HUDEP-2 (cell line): ENCODE measurements around the gene CA9.
A peak's percentile ranks its signal among the peaks of the same experiment; 100 is the strongest.

Experiments used
- DNase-seq, 76 experiments: peaks; one replicate each; lab custom pipeline; 2025; ENCODE audit not compliant: unreplicated experiment in 76 of 76; lab: John Stamatoyannopoulos, UW

The CA9 gene

GRCh38 chr9:35674025-35674361 is 265 bp downstream of the CA9 start:
- no peak for DNase-seq

DNA sequence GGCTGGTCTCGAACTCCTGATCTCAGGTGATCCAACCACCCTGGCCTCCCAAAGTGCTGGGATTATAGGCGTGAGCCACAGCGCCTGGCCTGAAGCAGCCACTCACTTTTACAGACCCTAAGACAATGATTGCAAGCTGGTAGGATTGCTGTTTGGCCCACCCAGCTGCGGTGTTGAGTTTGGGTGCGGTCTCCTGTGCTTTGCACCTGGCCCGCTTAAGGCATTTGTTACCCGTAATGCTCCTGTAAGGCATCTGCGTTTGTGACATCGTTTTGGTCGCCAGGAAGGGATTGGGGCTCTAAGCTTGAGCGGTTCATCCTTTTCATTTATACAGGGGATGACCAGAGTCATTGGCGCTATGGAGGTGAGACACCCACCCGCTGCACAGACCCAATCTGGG is 1.5 kb downstream of the CA9 start:
- no peak for DNase-seq

- DNase-seq, result no peak
Observed at GRCh38 chr9:35675732-35676392, 2.1 kb downstream of the CA9 start.

DNA sequence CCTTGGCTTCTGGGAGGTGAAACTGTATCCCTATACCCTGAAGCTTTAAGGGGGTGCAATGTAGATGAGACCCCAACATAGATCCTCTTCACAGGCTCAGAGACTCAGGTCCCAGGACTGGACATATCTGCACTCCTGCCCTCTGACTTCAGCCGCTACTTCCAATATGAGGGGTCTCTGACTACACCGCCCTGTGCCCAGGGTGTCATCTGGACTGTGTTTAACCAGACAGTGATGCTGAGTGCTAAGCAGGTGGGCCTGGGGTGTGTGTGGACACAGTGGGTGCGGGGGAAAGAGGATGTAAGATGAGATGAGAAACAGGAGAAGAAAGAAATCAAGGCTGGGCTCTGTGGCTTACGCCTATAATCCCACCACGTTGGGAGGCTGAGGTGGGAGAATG is 5.4 kb downstream of the CA9 start:
- DNase-seq, result no peak

DNA sequence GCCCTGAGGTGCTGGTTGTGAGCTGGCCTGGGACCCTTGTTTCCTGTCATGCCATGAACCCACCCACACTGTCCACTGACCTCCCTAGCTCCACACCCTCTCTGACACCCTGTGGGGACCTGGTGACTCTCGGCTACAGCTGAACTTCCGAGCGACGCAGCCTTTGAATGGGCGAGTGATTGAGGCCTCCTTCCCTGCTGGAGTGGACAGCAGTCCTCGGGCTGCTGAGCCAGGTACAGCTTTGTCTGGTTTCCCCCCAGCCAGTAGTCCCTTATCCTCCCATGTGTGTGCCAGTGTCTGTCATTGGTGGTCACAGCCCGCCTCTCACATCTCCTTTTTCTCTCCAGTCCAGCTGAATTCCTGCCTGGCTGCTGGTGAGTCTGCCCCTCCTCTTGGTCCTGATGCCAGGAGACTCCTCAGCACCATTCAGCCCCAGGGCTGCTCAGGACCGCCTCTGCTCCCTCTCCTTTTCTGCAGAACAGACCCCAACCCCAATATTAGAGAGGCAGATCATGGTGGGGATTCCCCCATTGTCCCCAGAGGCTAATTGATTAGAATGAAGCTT is 6.1 kb downstream of the CA9 start:
- no peak for DNase-seq

- DNase-seq, result no peak
Observed at GRCh38 chr9:35680331-35681105, 6.8 kb downstream of the CA9 start.

GRCh38 chr9:35681341-35682002 is 7.7 kb downstream of the CA9 start:
- DNase-seq, result no peak

DNA sequence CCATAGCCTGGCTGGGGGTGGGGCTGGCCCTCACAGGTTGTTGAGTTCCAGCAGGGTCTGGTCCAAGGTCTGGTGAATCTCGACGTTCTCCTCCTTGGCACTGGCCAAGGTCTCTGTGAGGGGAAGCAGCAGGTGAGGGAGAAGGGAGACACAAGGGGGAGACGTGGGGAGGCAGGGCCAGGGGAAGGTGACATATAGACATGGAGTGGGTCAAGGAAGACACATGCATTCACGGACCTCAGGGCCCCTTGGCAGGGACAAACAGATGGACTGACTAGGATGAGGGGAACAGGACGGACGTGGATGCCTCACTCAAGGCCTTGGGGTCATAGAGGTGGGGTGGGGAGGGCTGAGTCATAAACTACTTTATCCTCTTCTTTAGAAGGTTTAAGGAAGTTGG is 8.3 kb downstream of the CA9 start:
- DNase-seq, result no peak

DNA sequence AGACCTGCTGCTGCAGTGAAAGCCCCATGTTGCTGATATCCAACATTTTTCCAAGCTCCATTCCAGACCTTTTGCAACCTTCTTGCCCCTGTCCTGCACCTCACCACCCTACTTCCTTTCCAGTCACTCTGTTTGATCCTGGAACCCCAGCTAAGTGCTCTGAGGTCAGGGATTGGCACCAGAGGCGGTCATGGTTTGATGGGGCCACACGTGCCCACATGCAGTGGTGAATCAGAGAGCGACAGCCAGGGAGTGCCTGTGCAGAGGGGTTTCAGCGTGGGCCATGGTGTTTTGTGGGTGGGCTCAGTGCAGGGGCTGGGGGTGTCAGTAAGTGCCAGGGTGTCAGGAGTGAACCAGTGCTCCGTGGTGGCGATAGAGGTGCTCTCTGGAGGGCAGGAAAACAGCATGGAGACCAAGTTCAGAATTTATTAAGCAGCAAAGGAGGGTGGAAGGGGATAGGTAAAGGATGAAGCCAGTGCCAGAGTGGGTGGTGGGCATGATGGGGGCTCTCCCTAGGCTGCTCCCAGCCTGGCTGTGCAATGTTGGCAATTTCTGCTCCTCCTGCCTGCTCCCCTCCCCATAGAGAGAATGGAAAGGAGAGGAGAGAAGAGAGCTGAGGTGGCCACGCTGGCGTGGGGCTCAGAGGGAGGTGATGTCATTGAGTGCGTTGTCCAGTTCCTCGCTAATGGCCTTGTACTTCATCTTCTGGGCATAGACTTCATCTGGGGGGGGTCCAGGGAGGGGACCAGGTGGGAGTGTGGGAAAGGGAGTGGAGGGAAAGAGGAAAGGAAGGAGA is 9.0 kb downstream of the CA9 start:
- DNase-seq, result no peak

GRCh38 chr9:35683323-35683722 is 9.6 kb downstream of the CA9 start:
- no peak for DNase-seq

DNA sequence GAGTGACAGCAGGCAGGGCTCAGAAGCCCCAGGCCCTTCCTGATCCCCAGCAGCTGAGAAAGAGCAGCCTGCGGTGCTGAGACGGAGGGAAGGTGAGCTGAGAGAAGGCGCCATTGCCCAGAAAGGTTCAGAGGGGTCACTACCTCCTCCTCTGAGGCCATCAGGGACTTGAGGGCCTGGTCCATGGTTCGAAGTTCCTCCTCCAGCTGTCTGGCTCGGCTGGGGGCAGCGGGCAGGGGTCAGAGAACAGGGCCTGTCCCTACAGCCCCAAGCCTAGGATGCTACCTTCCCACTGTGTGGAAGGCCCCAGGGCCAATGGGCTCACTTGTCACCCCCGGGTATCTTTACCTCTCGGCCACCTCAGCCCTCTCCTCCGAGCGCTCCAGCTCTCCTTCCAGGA is 11.2 kb downstream of the CA9 start:
- DNase-seq, result no peak

DNA sequence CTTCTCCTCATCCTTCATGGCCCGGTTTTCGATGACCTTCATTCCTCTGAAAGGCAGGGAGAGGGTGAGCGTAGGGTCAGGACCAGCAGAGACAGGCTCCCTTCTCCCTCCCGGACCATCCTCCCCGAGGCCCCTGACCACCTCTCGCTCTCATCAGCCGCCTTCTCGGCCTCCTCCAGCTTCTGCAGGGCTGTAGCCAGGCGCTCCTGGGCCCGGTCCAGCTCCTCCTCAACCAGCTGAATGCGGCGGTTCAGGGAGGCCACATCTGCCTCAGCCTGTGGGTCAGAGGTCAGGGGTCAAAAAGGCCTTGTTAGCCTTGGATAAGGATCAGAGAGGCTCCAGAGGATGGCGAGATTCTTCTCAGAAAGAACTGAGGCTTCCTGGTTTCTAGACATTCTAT is 11.8 kb downstream of the CA9 start:
- no peak for DNase-seq

- DNase-seq, result no peak
Observed at GRCh38 chr9:35686222-35687203, 12.8 kb downstream of the CA9 start.

DNA sequence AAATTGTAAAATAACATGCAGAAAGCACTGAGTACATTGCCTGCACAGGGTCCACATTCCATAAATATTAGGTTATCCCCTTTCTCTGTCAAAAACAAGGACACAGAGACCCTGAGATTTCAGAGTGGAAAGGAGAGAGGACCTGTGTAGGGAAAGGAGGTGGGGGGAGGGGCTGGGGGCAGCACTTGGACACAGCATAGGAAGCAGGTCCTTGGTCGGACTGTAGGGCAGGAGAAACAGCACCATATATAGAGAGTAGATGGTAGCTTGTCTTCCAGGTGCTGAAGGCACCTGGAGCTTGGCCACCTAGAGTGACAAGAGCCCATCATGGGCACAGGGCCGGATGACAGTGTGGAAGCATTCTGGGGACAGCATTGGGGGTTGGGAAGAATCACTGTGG is 13.6 kb downstream of the CA9 start:
- DNase-seq, result no peak

DNA sequence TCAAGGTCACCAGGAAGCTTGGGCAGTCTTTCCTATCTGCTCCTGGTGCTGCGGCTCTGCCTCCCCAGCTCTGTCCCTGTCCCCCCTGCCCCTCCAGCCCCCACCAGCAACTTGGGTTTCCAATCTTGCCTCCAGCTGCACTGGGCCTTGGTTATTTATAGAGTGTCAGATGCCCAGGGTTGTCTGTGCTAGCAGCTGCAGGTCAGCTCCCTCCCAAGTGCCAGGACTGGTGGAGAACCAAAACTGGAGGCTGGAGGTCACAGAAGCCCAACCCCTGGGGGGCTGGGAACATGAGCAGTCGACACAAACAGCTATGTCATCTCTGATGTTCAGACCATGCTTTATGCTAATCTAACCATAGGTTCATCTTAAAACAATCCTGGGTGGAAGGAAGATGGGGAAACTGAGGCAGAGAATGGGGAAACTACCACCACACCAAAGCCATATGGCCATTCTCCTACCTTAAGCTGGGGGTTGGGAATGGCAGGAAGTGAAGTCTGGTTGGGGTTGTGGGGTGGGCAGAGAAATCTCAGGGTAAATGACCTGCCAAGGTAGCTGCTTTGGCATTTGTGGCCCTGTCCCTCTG is 14.3 kb downstream of the CA9 start:
- DNase-seq, result no peak

- DNase-seq, result peak in 1 of 76 experiments; percentile 2
Observed at GRCh38 chr9:35688558-35689541, 15.1 kb downstream of the CA9 start.

- no peak for DNase-seq
Observed at GRCh38 chr9:35689542-35690293, 16.0 kb downstream of the CA9 start, which contains the start of gene TPM2. TPM2 (minus strand) TSS chr9:35689925; CDS start chr9:35689817, 108 bp downstream.

DNA sequence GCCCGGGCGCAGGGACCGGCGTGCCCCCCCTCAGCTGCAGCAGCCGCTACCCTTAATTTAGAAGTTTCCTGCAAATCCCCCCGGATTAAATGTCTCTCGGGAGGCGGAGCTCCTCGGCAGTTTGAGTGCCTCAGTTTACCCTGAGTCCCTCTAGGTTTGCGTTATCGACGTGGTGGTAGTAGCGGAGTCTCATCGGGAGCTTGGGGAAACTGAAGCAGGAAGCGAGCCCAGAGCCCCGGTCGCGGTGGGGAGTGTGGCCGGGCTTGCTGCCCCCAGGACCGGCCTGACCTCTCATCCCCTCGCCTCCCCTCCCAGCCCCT is 16.5 kb downstream of the CA9 start:
- no peak for DNase-seq
